Skeletal muscle tissue (tissue), 4 donors: ENCODE data around the gene SDE2. TPM values are rescaled to one million over a fixed set of nuclear protein-coding genes. Genes with fewer than 3 reads are reported as not detected.
A peak's percentile ranks its signal among the peaks of the same experiment; 100 is the strongest.

Experiments used
- H3K27ac ChIP-seq: one replicate; pipeline ENCODE4 v1.7.0; 2013; ENCODE audit warnings: mild to moderate bottlenecking, low read depth, low read length, inconsistent platforms
- H3K27me3 ChIP-seq, 3 donors: one replicate each; pipeline ENCODE4 v1.7.0; 2013; ENCODE audit warnings: low read length in 3 of 3; ENCODE audit not compliant: control insufficient read depth in 3 of 3, insufficient read depth in 3 of 3
- H3K36me3 ChIP-seq, 3 donors: one replicate each; pipeline ENCODE4 v1.7.0; 2013; ENCODE audit warnings: low read length in 3 of 3; ENCODE audit not compliant: control insufficient read depth in 3 of 3, insufficient read depth in 3 of 3
- H3K4me1 ChIP-seq, 3 donors: one replicate each; pipeline ENCODE4 v1.7.0; 2013; ENCODE audit warnings: low read length in 3 of 3, mild to moderate bottlenecking in 3 of 3; ENCODE audit not compliant: control insufficient read depth in 3 of 3, insufficient read depth in 3 of 3
- H3K4me3 ChIP-seq, 3 donors: one replicate each; pipeline ENCODE4 v1.7.0; 2013; ENCODE audit warnings: low read length in 3 of 3
- H3K9ac ChIP-seq, 3 donors: one replicate each; pipeline ENCODE4 v1.7.0; 2013; ENCODE audit warnings: low read length in 3 of 3, mild to moderate bottlenecking in 3 of 3, moderate library complexity in 2 of 3, low read depth in 1 of 3
- H3K9me3 ChIP-seq, 3 donors: one replicate each; pipeline ENCODE4 v1.7.0; 2013; ENCODE audit warnings: low read length in 3 of 3; ENCODE audit not compliant: control insufficient read depth in 3 of 3
- total RNA-seq: library from RNA; depleted of rRNA; stranded (reverse); fragments of >200 nt; gene quantifications from one replicate; pipeline ENCODE4 v1.2.3, GENCODE V29; 2014
- donor health status: Osteomylitis.

SDE2 gene
- total RNA-seq, 1 donor from 2014 or later, result 28.2 TPM

DNA sequence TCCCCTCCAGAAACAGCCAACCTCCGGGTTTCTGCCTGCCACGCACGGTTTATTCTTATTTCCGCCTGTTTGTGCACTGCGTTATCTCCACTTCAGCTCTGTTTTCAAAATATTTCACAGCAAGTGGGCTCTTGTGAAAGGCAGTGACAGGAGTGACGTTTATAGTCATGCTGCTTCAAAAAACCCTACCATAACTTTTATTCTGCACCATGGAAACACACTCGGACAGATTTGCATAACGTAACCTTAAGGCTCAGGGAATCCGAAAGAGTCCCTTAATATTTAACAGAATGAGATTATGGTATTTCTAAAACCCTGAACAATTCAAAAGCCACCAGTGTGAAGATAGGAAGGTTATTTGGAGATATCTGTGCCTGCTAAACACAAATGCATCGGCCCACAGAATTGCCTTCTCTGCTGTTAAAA lies 782 bp upstream of the SDE2 start:
- no peaks in the 10 kb centered on the region for H3K27me3 ChIP-seq
- peak overlapping the region; percentile 66 to 69 (median 68) for H3K4me3 ChIP-seq
- H3K27ac ChIP-seq, result peak overlapping the region; percentile 97
- H3K4me1 ChIP-seq, result peaks cover 27 to 41% (median 29%) of the 10 kb centered on the region in 3 donors
- peak overlapping the region; percentile 77 to 87 (median 80) for H3K9ac ChIP-seq
- H3K9me3 ChIP-seq, result no peaks in the 10 kb centered on the region
- peaks cover under 1 to 5% (median 3%) of the 10 kb centered on the region in 3 donors for H3K36me3 ChIP-seq

DNA sequence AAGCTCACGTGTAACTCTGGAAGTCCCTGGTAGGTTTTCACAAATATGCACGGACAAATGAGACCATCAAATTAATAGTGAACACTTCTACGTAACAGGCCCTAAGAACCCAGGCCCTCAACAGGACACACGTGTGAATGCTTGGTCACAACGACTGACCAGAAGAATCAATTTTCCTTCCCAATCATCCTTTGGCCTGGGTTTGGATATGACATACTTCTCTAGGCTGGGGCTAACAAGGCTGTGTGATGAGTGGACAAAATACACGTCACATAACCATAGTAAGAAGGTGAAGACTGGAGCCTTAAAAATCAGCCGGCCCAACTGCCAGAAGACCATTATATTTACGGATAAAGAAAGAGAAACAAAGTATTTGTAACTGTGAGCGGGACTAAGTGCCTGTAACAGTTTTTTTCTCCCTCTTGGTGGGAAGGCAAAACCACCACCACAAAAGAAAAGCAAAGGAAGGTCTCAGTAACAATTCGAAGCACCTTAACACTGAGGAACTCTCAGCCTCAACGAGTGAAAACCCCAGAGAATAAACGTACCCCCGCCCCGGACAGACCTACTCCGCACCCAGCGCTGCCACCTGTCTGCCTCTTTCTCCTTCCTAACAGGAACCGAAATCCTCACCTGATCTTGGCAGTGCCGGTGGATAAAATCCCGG lies 450 bp downstream of the SDE2 start:
- peaks cover 27 to 41% (median 29%) of the 10 kb centered on the region in 3 donors for H3K4me1 ChIP-seq

DNA sequence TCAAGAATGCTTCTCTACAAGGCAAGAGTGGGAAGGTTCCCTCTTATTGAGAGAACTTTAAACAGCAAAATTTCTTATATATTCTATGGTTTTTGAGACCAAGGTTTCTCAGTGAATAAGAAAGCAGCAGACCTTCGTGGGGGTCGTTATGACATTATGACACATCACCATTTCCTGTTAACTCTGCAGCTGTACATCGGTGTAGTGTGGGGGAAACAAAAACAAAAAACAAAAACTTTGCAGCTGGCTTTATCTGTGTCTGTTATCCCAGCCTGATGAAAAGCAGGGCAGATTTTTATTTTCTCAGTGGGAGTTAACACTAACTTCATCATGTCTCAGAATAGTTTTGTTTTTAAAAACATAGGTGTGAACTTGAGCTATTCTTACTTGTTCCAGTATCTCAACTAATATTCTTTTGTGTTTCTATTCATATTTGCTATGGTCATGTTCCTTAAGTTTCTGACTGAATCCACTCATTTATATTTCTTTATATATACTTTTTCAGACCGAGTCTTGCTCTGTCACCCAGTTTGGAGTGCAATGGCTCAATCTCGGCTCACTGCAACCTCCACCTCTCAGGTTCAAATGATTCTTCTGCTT lies 2.1 kb downstream of the SDE2 start:
- peaks cover 24 to 32% (median 26%) of the 10 kb centered on the region in 3 donors for H3K4me1 ChIP-seq
- H3K36me3 ChIP-seq, result peaks cover 16 to 25% (median 19%) of the 10 kb centered on the region in 3 donors
- no peaks in the 10 kb centered on the region for H3K9me3 ChIP-seq
- no peak overlapping the region for H3K27ac ChIP-seq
- H3K27me3 ChIP-seq, result no peaks in the 10 kb centered on the region
- no peak overlapping the region for H3K9ac ChIP-seq
- H3K4me3 ChIP-seq, result no peak overlapping the region

More for the DNA sequence above, 450 bp downstream of the SDE2 start:
- no peaks in the 10 kb centered on the region for H3K9me3 ChIP-seq
- peak overlapping the region; percentile 97 to 100 (median 98) for H3K9ac ChIP-seq
- peak overlapping the region; percentile 93 to 99 (median 95) for H3K4me3 ChIP-seq
- H3K27me3 ChIP-seq, result no peaks in the 10 kb centered on the region
- peaks cover 5 to 14% (median 10%) of the 10 kb centered on the region in 3 donors for H3K36me3 ChIP-seq
- H3K27ac ChIP-seq, result peak overlapping the region; percentile 97

DNA sequence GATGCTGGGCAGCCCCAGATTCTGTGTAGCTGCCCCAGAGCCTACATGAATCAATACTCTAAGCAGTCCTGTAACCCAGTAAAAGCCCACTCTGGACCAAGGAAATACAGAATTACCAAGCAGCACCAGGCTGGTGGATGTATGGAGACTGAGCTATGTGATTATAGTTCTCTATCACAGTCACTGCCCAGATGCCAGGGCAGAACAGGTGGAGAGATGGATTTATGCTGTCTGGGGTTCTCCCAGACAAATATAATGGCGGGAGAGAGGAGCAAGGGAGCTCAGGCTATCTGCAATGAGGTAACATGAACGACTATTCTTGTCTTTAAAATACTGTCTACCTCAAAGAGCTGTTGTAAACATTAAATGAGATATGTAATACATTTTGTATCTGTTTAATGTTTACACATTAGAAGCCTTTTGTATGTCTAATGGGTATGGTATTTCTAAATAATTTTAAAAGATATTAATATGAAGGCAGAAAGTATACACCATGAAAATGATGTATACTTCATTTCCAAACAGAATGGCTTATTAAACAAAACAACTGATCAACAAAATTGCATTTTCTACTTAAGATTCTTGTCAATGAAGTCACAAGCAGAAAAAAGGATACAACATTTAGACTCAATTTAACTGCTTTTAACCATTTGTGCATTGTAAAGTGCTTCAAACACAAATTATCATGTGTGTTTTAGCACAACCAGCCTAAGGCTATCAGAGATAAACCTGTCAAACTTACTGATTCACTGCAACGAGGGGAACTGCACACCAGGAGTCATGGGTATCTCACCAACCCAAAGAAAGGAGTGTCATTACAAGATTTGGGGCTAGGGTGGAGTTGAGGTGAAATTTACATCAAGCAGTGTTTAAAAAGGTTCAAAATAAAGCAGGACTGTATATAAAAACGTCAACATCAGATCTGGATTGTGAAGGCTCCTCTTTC lies 3.0 kb downstream of the SDE2 start:
- Histone ChIP-seq H3K36me3 (peaks cover 25 to 34% (median 27%) of the 10 kb centered on the region in 3 donors), H3K4me1 (peaks cover 24 to 31% (median 26%) of the 10 kb centered on the region in 3 donors), H3K27ac (no peak overlapping the region), H3K27me3 (no peaks in the 10 kb centered on the region), H3K9ac (peak overlapping the region in 1 of 3 donors; percentile 5), H3K9me3 (no peaks in the 10 kb centered on the region), H3K4me3 (no peak overlapping the region)

DNA sequence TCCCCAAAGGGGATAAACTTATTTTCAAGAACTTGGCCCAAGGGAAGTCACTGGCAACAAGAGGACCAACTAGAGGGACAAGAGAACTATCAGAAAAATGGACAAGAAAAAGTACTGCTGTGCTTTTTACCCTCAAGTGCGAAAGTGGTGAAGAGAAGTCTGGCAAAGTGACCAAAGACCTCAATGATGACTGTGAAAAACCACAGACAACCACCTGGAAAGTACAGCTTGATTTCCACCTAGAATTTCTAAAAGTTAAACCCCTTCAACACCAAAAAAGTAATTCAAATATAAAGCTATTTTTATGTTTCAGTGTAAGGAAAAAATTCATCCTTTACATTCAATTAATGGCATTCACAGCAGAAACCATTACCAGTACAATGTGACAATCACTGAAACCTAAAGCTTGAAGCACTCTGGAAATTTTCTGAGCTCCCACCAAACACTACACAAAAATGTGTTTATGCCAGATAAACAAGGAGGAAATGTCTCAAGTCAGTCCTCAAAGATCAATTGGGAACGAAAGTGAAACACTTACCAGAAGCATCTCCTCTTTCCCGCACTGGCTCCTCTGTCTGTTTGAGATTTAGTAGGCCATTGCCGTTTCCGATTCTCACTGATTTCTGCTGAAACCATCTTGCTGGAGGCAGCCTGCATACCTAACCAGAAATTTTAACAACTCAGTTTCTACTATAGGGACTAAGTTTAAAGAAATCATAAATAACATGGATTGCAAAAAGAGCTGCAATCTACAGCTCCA lies 8.3 kb downstream of the SDE2 start:
- peaks cover 38 to 62% (median 51%) of the 10 kb centered on the region in 3 donors for H3K36me3 ChIP-seq
- peaks cover 7 to 13% (median 9%) of the 10 kb centered on the region in 3 donors for H3K4me1 ChIP-seq
- no peak overlapping the region for H3K9ac ChIP-seq
- no peak overlapping the region for H3K4me3 ChIP-seq
- H3K27ac ChIP-seq, result no peak overlapping the region
- no peaks in the 10 kb centered on the region for H3K9me3 ChIP-seq
- H3K27me3 ChIP-seq, result no peaks in the 10 kb centered on the region

DNA sequence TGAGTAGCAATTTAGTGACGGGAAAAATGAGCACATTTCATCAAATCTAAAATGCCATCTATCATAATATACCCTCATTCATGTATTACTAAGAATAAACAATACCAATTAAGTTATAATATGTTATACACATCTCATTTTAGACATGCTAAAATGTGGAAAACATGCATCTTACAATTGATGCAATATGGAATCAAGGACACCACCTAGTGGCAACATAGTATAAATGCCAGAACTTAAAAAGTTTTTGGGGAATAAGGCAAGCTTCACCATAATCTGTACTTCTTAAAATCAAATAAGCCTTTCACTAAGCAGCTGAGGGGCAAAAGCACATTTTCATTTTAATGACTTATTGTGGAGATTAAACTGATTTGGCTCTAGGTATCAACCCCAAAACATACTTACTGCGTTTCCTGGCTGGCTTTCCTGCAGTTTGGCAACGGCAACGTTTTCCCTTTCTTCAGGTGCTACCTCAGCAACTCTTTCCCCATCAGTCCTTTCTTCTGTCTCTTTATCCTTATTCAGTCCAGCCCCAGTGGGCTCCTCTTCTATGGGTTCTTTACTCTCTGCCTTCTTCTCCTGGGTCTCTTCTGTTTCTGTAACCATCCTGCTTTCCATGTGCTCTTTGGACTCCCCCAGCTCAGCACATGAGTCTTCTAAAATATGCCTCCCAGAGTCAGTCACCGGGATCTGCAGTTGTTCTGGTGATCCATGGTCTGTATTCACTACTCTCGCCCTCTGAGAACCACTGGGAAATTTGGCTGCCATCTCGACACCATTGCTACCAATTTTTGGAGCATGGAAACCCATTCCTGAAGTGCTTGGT lies 11.4 kb downstream of the SDE2 start:
- Histone ChIP-seq H3K27ac (peak overlapping the region; percentile 20), H3K36me3 (peaks cover 37 to 65% (median 59%) of the 10 kb centered on the region in 3 donors), H3K27me3 (no peaks in the 10 kb centered on the region), H3K4me1 (peaks cover 5 to 11% (median 9%) of the 10 kb centered on the region in 3 donors), H3K9ac (peak overlapping the region in 1 of 3 donors; percentile 63), H3K4me3 (no peak overlapping the region), H3K9me3 (no peaks in the 10 kb centered on the region)

DNA sequence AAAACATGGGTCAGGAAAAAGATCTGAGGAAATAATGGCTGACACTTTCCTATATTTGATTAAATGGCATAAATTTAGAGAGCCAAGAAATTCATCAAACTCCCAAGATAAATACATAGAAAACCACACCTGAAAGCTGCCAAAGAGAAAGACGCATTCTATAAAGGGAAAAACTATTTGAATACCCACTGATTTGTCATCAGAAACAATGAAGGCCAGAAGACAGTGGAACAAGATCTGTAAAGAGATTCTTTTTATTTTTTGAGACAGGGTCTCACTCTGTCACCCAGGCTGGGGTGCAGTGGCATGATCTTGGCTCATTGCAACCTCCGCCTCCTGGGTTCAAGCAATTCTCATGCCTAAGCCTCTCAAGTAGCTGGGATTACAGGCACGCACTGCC lies 17.4 kb downstream of the SDE2 start:
- Histone ChIP-seq H3K9ac (no peak overlapping the region), H3K27ac (no peak overlapping the region), H3K4me3 (no peak overlapping the region), H3K9me3 (no peaks in the 10 kb centered on the region), H3K36me3 (peaks cover 16 to 35% (median 33%) of the 10 kb centered on the region in 3 donors), H3K27me3 (no peaks in the 10 kb centered on the region), H3K4me1 (peaks cover 14 to 15% (median 14%) of the 10 kb centered on the region in 3 donors)

DNA sequence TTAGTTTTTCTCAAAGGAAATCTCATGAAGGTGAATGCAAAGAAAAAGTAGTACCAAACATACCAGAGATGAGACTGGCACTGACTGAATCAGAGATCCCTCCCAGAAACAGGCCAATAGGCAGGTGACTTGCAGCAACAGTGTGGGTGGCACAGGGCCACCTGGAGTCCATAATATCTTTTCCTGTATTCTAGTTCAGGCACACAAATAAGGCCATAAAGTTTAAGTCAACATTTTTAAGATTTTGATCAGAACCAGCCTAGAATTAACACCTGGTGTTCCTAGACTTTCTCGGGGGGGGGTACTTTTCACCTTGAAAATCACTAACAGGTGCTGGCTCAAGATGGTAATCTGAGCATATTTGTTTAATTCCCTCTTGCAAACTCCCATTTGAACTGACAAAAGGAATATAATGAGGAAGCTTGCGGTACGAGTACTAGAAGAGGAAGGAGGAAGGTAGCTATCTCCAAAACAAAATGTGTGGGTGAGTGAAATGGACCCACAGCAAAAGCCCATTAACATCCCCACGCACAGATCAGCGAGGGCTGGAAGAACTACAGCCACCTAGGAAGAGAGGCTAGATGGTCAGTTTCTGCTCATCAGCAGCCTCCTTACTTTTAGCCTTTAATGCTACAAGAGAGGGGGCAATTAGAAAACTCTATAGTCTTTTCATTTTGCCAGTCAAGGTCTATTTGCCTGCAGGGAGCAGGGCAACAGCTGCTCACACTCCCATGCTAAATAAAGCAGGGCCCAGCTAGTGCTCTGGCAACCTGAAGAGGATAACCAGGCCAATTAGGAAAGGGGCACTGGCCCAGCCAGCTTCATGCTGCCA lies 18.9 kb downstream of the SDE2 start:
- Histone ChIP-seq H3K27ac (peak overlapping the region; percentile 74), H3K9ac (peak overlapping the region; percentile 8 to 74 (median 20)), H3K36me3 (peaks cover 16 to 24% (median 23%) of the 10 kb centered on the region in 3 donors), H3K27me3 (no peaks in the 10 kb centered on the region), H3K9me3 (no peaks in the 10 kb centered on the region), H3K4me3 (no peak overlapping the region), H3K4me1 (peaks cover 17 to 18% (median 18%) of the 10 kb centered on the region in 3 donors)
